SK-N-SH (cell line): ENCODE measurements around the gene WDR26. TPM values are rescaled to one million over a fixed set of nuclear protein-coding genes. Genes with fewer than 3 reads are reported as not detected.
"Not testable (repeated sequence)": the region's sequence is repeated elsewhere in the genome, so short reads cannot be mapped to it uniquely, and the experiment has no call there.

Experiments used
- CTCF ChIA-PET: fragments of 300-600, 350-600 bp; formaldehyde crosslinking; extraction: SDS; loops from one replicate; lab custom pipeline; 2021; lab: Yijun Ruan, JAX
- POLR2A ChIA-PET: fragments of 350-600 bp; sonication (Branson Sonifier 250); formaldehyde crosslinking; extraction: SDS; loops from one replicate; lab custom pipeline; 2020; ENCODE audit warnings: antibody characterized with exemption, inconsistent platforms; lab: Yijun Ruan, JAX
- DNase-seq: peaks from one replicate; pipeline ENCODE4 v3.0.0; 2012
- H2AFZ ChIP-seq: fragments of 200-600 bp; sonication (generic); 2 replicates; pipeline ENCODE4 v1.8.1; 2016; ENCODE audit warnings: antibody characterized with exemption, mild to moderate bottlenecking, low read depth
- H3F3A ChIP-seq: fragments of 200-600 bp; sonication (generic); replicated peaks from 2 replicates; pipeline ENCODE3; 2016; ENCODE audit warnings: antibody characterized with exemption, mild to moderate bottlenecking; ENCODE audit not compliant: insufficient read depth
- H3K27ac ChIP-seq, 2 experiments: fragments of 200-500 bp in 1 of 2; fragments of 200-600 bp in 1 of 2; sonication (Bioruptor generic) in 1 of 2; sonication (generic), shearing (Covaris generic) in 1 of 2; 2 replicates each; pipeline versions ENCODE4 v1.5.1 to v1.6.1; 2014 to 2016; ENCODE audit warnings: low read depth in 2 of 2, inconsistent platforms in 1 of 2, low read length in 1 of 2, mild to moderate bottlenecking in 1 of 2, mixed read lengths in 1 of 2
- H3K27me3 ChIP-seq: fragments of 200-600 bp; sonication (generic), shearing (Covaris generic); 2 replicates; pipeline ENCODE4 v1.6.1; 2016; ENCODE audit warnings: mixed run types; ENCODE audit not compliant: insufficient read depth
- H3K36me3 ChIP-seq, 2 experiments: fragments of 200-500 bp in 1 of 2; fragments of 200-600 bp in 1 of 2; sonication (Bioruptor generic) in 1 of 2; sonication (generic) in 1 of 2; replicated peaks in 1 of 2; 2 replicates each; pipeline versions ENCODE3 to v1.5.1; 2014 to 2016; ENCODE audit warnings: low read length in 1 of 2, mild to moderate bottlenecking in 1 of 2; ENCODE audit not compliant: insufficient read depth in 2 of 2, control insufficient read depth in 1 of 2
- H3K4me1 ChIP-seq, 2 experiments: fragments of 200-500 bp in 1 of 2; fragments of 200-600 bp in 1 of 2; sonication (Bioruptor generic) in 1 of 2; sonication (generic), shearing (Covaris generic) in 1 of 2; 2 replicates each; pipeline versions ENCODE4 v1.5.1 to v1.6.1; 2014 to 2016; ENCODE audit warnings: low read depth in 1 of 2, low read length in 1 of 2, mixed run types in 1 of 2; ENCODE audit not compliant: insufficient read depth in 2 of 2, control insufficient read depth in 1 of 2
- H3K4me2 ChIP-seq: fragments of 200-600 bp; sonication (generic), shearing (Covaris generic); 2 replicates; pipeline ENCODE4 v1.6.1; 2017; ENCODE audit warnings: mixed run types
- H3K4me3 ChIP-seq, 2 experiments: fragments of 200-500 bp in 1 of 2; fragments of 200-600 bp in 1 of 2; sonication (Bioruptor generic) in 1 of 2; sonication (generic), shearing (Covaris generic) in 1 of 2; 2 replicates each; pipeline versions ENCODE4 v1.5.1 to v1.8.1; 2014 to 2016; ENCODE audit warnings: low read depth in 2 of 2, inconsistent platforms in 1 of 2, low read length in 1 of 2, mild to moderate bottlenecking in 1 of 2, mixed read lengths in 1 of 2, moderate library complexity in 1 of 2
- H3K79me2 ChIP-seq: fragments of 200-600 bp; sonication (generic); 2 replicates; pipeline ENCODE4 v1.8.1; 2017; ENCODE audit warnings: mild to moderate bottlenecking; ENCODE audit not compliant: insufficient read depth
- H3K9ac ChIP-seq: fragments of 200-600 bp; sonication (generic); 2 replicates; pipeline ENCODE4 v1.6.1; 2017; ENCODE audit warnings: mixed run types
- H3K9me2 ChIP-seq: fragments of 200-600 bp; sonication (generic); 2 replicates; pipeline ENCODE4 v1.6.1; 2017; ENCODE audit warnings: mixed run types
- H3K9me3 ChIP-seq: fragments of 200-600 bp; sonication (generic); 2 replicates; pipeline ENCODE4 v1.6.1; 2017; ENCODE audit warnings: mixed run types, mild to moderate bottlenecking, moderate library complexity
- H4K20me1 ChIP-seq: fragments of 200-600 bp; sonication (generic); 2 replicates; pipeline ENCODE4 v1.6.1; 2017; ENCODE audit warnings: mild to moderate bottlenecking, mixed run types; ENCODE audit not compliant: insufficient read depth
- CHD2 ChIP-seq: fragments of 150-350 bp; IDR thresholded peaks from 2 replicates; pipeline ENCODE4 v1.6.1; 2018; ENCODE audit warnings: low read length; ENCODE audit not compliant: partially characterized antibody
- ELF1 ChIP-seq: IDR thresholded peaks from 2 replicates; pipeline ENCODE4 v1.4.0; 2012
- IRF3 ChIP-seq: fragments of 150-350 bp; IDR thresholded peaks from 2 replicates; pipeline ENCODE4 v1.6.1; 2016; ENCODE audit warnings: mild to moderate bottlenecking, low read depth, low read length
- MXI1 ChIP-seq: IDR thresholded peaks from 2 replicates; pipeline ENCODE4 v1.6.1; 2012; ENCODE audit warnings: mild to moderate bottlenecking, low read depth, low read length, improper control_type of control experiment
- NRF1 ChIP-seq: IDR thresholded peaks from 2 replicates; pipeline ENCODE4 v1.6.1; 2012; ENCODE audit warnings: low read depth, mild to moderate bottlenecking, low read length
- RAD21 ChIP-seq: IDR thresholded peaks from 2 replicates; pipeline ENCODE4 v1.6.1; 2012; ENCODE audit warnings: mild to moderate bottlenecking, low read length
- RCOR1 ChIP-seq: fragments of 150-350 bp; IDR thresholded peaks from 2 replicates; pipeline ENCODE4 v1.6.1; 2017; ENCODE audit warnings: antibody characterized with exemption, low read length
- REST ChIP-seq: IDR thresholded peaks from 2 replicates; pipeline ENCODE4 v1.6.1; 2012; ENCODE audit warnings: mild to moderate bottlenecking, low read depth, low read length, moderate library complexity
- RFX5 ChIP-seq: IDR thresholded peaks from 2 replicates; pipeline ENCODE4 v1.6.1; 2012; ENCODE audit warnings: mild to moderate bottlenecking, improper control_type of control experiment, low read length
- TAF1 ChIP-seq: IDR thresholded peaks from 2 replicates; pipeline ENCODE4 v1.6.1; 2012; ENCODE audit warnings: low read depth, mild to moderate bottlenecking, low read length, moderate library complexity, borderline replicate concordance
- USF2 ChIP-seq: fragments of 150-350 bp; IDR thresholded peaks from 2 replicates; pipeline ENCODE4 v1.6.1; 2017; ENCODE audit warnings: antibody characterized with exemption, low read length, low read depth, borderline replicate concordance
- ZBTB33 ChIP-seq: IDR thresholded peaks from 2 replicates; pipeline ENCODE4 v1.4.0; 2012; ENCODE audit warnings: low read depth, borderline replicate concordance
- WGBS: methylation state at CpG from one replicate; pipeline ENCODE4 v1.1.6; 2017; ENCODE audit warnings: low lambda C conversion rate; 5-methylcytosine and 5-hydroxymethylcytosine counted together
- polyA plus RNA-seq, 3 experiments: library from polyadenylated mRNA; depleted of rRNA; stranded (reverse); fragments of >200 nt; gene quantifications; 2 replicates each; pipeline ENCODE4 v1.2.3, GENCODE V29; 2012

The WDR26 gene
- polyA plus RNA-seq, 1 of the 3 experiments (the other 2 are of a cell fraction) = 21.2 TPM

GRCh38 chr1:224427346-224427745 lies 7.3 kb downstream of the WDR26 start (continued):
- TF ChIP-seq MXI1 (no peak), CHD2 (no peak), REST (no peak), ZBTB33 (no peak)

- Histone ChIP-seq H3K4me1 (peaks cover 25 to 28% of the 10 kb centered on the region in 2 experiments; a peak in 3 of 4 replicates), H3K4me2 (peak overlapping the region; percentile 42; the same call in 1 of the 2 replicates), H3F3A (peaks cover 39% of the 10 kb centered on the region), H3K27ac (peak overlapping the region in 1 of 2 experiments; percentile 81; a peak in 2 of 4 replicates), H4K20me1 (peaks cover 46% of the 10 kb centered on the region), H3K79me2 (peaks cover 88% of the 10 kb centered on the region), H3K36me3 (peaks cover 82 to 87% of the 10 kb centered on the region in 2 experiments)
- POLR2A ChIA-PET = interaction anchor here (0.6 kb wide), 1 partner anchor 30 kb away, joined by 3 read pairs; no protein-coding TSS in a partner anchor
- DNase-seq, H3K27me3 ChIP-seq, H2AFZ ChIP-seq, H3K9ac ChIP-seq, H3K9me2 ChIP-seq, H3K4me3 ChIP-seq, H3K9me3 ChIP-seq: not testable (repeated sequence)
- WGBS = 89% methylated on average over 8 of the region's 8 CpGs
- CTCF ChIA-PET = interaction anchor here (0.6 kb wide), 1 partner anchor 27 kb away, joined by 3 read pairs; no protein-coding TSS in a partner anchor
Measured at GRCh38 chr1:224426869-224427268, 7.7 kb downstream of the WDR26 start.

GRCh38 chr1:224425279-224425884 lies 9.2 kb downstream of the WDR26 start:
- peaks cover 25% of the 10 kb centered on the region for H3F3A ChIP-seq
- H3K27me3 ChIP-seq = no peaks in the 10 kb centered on the region
- DNase-seq = no peak
- ChIA-PET POLR2A (no interaction called here), CTCF (interaction anchor here (1.1 kb wide), 1 partner anchor 32 kb away, joined by 3 read pairs; no protein-coding TSS in a partner anchor)
- H3K9me3 ChIP-seq = no peaks in the 10 kb centered on the region
- H3K36me3 ChIP-seq = peaks cover 85 to 88% of the 10 kb centered on the region in 2 experiments
- H3K79me2 ChIP-seq = peaks cover 78% of the 10 kb centered on the region
- WGBS = 96% methylated on average over 6 of the region's 6 CpGs
- H3K27ac ChIP-seq = no peak overlapping the region
- no peak overlapping the region for H3K9ac ChIP-seq
- no peaks in the 10 kb centered on the region for H3K9me2 ChIP-seq
- no peak overlapping the region for H3K4me2 ChIP-seq
- TF ChIP-seq ZBTB33 = no peak
- no peak for TF ChIP-seq TAF1
- TF ChIP-seq ELF1 = no peak
- no peak for TF ChIP-seq USF2
- TF ChIP-seq NRF1 = no peak
- TF ChIP-seq RFX5 = no peak
- TF ChIP-seq IRF3 = no peak
- TF ChIP-seq RCOR1 = no peak
- no peak for TF ChIP-seq RAD21
- TF ChIP-seq, all 33 proteins: peak for 0
- no peak overlapping the region for H2AFZ ChIP-seq
- H4K20me1 ChIP-seq = peaks cover 32% of the 10 kb centered on the region; the same call in 1 of the 2 replicates
- H3K4me3 ChIP-seq = no peak overlapping the region
- peaks cover 10 to 23% of the 10 kb centered on the region in 2 experiments; a peak in 3 of 4 replicates for H3K4me1 ChIP-seq
